AG08395 (cell line): ENCODE results near the gene C1QL4.
"Not testable (repeated sequence)": the region's sequence is repeated elsewhere in the genome, so short reads cannot be mapped to it uniquely, and the experiment has no call there.

Source experiments
- DNase-seq: peaks from one replicate; pipeline ENCODE4 v3.0.0; 2012; ENCODE audit warnings: mixed read lengths, low spot score

C1QL4 gene

DNA sequence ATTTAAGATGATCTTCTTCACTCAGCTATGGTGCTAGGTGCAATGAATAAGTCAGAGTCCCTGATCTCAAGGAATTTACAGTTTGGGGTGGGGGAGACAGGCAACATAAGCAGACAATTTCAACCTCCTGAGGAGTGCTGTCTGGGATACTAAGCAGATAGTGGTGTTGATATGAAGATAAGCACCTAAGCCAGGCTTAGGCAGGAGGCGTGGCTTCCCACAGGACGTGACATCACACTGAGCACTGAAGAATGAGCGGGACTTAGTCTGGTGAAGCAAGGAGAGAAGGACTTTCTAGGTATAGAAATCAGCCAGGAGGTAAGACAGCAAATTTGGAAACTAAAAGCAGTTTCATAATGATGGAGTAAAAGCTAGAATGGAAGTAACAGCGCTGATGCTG lies 35.2 kb downstream of the C1QL4 start:
- no peak for DNase-seq

DNA sequence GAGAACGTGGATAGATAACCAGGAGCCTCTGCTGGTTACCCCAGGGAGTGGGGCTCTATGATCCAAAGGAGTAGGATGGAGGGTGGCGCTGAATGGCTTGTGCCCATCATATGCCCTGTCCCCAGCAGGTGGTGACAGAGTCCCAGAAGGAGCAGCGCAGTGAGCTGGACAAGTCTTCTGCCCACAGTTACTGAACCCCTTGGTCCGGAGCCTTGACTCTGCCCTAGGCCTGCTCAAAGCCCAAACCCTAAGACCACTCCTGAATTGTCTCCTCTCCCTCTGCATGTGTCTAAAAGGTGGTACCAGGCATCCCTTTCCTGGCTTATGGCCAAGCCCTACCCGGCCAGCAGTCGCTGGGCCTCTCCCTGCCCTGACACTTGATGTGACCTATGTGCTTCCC lies 38.8 kb downstream of the C1QL4 start:
- DNase-seq, result no peak

DNA sequence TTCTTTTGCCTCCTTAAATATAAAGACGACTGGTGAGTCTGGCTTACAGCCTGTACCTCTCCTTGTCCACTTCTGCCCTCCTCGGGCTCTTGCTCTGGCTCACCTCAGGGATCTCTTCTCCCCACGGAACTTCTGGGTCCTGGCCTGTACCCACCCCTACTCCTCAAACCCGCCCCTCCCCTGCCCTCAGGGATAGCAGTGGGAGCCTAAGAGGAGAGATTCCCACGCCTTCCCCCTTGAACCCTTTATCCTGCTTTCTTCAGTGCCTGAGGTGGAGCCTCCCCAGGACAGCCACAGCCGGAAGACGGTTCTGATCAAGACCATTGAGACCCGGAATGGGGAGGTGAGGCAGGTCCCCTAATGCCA lies 39.3 kb downstream of the C1QL4 start:
- no peak for DNase-seq

DNA sequence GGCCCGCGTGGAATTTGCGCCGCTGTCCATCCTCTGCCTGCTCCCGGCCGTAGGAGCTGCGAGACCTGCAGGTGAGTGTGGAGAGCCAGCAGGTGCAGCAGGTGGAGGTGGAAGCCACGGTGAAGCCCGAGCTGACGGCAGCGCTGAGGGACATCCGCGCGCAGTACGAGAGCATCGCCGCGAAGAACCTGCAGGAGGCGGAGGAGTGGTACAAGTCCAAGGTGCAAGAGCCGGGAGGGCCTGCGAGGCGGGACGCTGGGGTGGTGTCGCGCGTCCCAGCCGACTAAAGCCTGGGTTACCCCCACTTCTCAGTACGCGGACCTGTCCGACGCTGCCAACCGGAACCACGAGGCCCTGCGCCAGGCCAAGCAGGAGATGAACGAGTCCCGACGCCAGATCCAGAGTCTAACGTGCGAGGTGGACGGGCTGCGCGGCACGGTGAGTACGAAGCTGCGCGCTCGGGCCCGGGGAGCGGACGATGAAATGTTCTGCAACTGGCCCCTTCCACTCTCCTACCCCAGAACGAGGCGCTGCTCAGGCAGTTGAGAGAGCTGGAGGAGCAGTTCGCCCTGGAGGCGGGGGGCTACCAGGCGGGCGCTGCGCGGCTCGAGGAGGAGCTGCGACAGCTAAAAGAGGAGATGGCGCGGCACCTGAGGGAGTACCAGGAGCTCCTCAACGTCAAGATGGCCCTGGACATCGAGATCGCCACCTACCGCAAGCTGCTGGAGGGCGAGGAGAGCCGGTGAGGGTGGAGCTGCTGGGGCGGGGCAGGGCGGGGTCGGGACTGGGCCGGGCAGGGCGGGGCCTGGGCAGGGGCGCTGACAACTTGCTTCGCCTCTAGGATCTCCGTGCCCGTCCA lies 39.9 kb downstream of the C1QL4 start:
- DNase-seq, result no peak

DNA sequence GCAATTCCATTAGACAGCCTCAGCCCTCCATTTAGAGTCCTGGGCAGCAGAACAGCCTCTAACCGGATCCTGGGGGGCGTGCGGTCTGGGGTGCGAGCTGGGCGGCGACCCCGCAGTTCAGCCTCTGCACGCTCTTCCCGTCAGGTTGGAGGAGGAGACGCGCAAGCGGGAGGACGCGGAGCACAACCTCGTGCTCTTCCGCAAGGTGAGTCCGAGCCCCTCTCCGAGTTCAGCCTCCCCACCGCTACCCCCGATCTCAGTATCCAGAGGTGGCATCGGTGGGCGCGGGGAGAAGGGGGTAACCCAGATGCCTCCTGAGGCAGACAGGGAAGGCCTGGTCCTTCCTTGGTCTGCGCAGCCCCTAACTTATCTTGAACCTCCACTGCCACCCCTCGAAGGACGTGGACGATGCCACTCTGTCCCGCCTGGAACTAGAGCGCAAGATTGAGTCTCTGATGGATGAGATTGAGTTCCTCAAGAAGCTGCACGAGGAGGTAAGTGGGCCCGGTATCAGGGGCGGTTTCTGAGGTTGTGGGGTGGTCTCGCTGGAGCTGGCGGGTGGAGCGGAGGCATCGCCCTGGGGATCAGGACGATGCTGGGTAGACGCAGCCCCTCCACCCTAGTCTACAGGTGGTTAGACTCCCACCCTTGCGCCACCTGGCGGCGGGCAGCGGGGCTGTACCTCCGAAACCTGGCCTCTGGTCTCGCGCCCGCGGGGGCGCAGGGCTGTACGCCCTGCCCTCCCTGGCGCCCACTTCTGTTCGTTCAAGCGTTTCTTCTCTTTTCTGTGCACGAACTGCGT lies 40.8 kb downstream of the C1QL4 start:
- peak; percentile 48 for DNase-seq

DNA sequence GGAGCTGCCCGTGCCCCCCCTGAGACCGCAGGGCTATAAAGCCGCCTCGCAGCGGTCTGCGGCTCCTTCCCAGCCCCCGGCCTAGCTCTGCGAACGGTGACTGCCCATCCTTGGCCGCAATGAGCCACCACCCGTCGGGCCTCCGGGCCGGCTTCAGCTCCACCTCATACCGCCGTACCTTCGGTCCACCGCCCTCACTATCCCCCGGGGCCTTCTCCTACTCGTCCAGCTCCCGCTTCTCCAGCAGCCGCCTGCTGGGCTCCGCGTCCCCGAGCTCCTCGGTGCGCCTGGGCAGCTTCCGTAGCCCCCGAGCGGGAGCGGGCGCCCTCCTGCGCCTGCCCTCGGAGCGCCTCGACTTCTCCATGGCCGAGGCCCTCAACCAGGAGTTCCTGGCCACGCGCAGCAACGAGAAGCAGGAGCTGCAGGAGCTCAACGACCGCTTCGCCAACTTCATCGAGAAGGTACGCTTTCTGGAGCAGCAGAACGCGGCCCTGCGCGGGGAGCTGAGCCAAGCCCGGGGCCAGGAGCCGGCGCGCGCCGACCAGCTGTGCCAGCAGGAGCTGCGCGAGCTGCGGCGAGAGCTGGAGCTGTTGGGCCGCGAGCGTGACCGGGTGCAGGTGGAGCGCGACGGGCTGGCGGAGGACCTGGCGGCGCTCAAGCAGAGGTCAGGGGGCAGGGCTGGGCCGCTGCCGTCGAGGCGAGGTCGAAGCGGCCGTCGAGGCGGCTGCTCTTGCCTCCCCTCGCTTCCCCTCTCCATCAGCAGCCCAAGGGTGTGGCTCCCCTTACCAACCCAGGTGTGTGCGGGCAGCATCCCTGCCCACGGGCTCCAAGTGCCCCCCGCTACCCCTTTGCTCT lies 41.7 kb downstream of the C1QL4 start, which contains the start of gene PRPH:
Gene PRPH (plus strand): TSS at position 66 of the 855 bp plus-strand sequence. CDS start 54 bp downstream, at position 120.
- no peak for DNase-seq

DNA sequence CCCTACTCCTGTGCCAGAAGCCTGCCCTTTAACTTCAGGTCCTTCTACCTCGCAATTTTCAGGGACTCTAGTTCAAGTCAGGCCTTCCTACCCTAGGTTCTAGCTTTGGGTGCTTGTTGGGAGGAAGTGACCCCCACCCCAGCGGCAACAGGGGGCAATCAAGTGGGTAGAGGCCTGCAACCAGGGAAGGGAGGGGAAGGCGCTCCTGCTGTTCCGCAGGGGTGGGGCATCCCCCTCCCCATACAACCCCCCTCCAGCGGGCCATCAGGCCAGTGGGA lies 42.2 kb downstream of the C1QL4 start:
- no peak for DNase-seq

DNA sequence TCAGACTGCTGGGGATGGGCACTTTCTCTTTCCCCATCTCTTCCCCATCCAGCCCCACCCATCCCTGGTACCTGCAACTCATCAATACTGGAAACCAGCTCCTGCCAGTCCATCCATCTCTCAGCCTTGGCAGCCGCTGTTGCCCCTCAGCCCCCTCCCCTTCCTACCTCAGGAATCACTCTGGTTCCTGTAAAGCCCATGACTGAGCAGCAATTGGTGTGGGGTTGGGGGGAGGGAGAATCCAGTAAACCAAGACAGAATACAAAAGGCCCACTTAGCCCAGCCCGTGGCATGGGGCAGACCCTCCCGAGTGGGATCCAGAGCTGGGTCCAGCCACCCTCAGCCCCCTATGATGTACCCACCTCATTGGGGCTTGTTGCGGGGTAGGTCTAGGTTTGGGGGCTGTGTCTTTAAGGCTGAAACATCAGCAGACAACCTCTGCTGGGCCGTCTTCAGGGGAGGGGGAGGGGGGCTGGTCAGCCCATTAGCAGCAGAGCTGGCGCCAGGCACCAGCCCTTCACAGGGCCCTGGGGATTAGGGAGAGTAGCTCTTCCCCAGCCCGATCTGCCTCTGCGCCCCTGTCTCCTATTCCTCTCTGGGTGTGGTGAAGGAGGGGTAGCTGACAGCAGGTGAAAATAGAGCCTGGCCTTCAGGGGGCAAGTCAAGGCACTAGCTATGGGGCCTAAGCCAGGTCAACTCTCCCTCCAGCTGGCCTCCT lies 42.7 kb downstream of the C1QL4 start:
- DNase-seq, result no peak

DNA sequence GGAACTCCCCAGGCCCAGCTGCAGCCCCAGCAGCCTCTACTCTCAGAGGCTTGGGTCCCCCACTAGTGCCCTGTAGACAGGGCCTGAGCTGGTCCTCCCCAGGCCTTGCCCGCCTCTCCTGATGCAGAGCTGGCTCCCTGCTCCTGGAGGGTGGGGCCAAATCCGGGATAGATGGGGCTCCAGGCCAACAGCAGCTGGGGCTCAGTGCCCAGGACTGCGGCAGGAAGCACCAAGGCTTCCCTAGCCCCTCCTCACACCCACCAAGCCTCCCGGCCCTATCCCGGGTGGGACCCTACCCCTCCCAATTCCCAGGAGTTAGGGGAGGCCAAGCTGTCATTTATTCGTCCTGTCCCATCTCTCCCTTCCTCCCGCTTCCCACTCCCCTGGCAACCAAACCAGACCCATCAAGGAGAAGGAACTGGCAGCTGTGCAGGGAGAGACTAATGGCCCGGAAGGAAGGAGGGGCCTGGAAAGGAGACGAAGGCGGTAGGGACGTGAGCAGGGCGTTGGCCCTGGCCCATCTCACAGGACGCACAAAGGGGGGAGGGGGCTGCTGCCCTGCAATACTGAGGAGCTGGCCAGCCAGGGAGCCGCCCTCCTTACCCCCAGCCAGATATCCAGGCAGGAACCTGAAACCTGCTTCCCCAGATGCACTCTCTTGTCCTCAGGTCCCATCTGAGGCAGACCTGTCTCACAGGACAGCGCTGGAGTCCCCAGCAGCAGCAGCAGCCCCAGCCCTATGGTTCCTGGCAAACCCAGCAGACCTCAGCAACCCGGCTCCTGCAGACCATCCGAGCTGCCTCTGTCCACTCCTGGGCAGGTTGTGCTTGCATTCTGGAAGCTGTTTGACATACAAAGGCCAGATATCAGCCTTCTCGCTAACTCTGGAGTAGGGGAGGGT lies 43.7 kb downstream of the C1QL4 start:
- DNase-seq, result no peak

DNA sequence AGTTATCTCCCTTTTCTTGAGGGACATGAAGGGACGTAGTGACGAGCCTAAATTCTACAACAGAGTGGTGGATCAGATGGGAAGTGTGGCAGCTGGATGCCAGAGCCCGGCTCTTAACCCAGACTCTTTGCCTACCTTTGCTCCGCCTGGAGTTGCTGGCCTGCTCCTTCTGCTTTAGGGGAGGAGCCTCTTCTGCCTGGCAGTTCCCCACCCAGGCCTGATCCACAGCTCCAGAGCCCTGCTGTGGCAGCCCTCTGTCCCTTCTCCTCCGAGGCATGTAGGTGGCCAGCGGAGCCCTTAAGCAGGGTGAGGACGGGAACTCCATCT lies 44.3 kb downstream of the C1QL4 start:
- DNase-seq, result no peak

DNA sequence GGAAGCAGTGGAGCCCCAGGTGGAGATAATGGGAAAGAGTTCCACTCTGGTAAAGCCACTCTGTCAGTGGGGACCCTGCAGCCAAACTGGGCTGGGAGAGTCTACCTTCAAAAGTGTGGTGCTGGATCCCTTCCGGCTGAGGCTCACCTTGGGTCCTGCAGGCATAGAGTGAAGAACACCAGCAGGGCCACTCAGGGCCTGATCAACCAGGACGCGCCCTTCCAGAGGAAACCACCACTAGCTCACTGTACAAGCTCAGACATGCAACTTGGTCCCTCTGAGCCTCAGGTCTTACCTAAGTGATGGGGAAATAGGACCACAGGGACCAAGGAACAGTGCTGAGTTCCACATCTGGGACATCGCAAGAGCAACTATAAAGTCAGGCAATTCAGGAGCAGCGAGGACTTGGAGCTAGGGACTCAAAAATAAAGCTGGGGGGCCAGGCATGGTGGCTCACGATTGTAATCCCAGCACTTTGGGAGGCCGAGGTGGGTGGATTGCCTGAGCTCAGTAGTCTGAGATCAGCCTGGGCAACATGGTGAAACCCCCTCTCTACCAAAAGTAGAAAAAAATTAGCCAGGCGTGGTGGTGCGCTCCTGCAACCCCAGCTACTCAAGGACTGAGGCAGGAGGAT lies 47.9 kb downstream of the C1QL4 start:
- DNase-seq, result no peak

DNA sequence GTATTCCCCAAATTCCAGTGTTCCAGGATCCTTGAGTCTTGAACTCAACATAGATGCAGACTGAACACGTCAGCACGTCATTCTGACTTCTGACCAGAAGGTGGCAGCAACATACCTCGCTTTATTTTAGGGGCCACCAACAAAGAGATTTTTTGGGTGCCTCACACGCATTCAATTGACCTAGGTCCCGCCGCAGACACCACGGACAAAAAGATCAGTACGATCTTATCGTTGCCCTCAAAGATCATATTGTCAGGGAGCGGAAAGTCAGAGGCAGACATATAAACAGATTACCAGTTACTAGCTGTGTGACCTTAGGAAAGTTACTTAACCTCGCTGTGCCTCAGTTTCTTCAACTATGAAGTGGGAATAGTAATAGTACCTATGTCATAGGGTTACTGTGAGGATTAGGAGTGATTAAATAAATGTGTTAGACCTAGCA lies 48.6 kb downstream of the C1QL4 start:
- peak; percentile 78 for DNase-seq

DNA sequence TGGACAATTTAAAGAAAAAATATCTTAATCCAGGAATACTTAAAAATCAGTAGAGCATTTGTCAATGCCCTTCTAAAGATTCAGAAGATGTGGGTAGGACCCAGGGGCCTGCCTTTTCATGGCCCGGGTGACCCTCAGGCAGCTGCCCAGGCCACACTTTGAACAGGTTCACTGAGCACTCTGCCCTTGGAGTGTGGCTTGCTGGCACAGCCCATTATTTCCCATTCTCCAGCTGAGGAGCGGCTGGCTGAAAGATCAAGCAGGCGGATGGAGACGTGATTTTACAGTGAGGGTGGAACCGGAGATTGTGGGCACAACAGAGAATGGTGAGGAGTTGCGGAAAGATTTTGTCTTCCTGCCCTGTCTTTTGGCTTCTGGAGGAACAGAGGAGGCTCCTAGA lies 49.1 kb downstream of the C1QL4 start:
- DNase-seq, result no peak

DNA sequence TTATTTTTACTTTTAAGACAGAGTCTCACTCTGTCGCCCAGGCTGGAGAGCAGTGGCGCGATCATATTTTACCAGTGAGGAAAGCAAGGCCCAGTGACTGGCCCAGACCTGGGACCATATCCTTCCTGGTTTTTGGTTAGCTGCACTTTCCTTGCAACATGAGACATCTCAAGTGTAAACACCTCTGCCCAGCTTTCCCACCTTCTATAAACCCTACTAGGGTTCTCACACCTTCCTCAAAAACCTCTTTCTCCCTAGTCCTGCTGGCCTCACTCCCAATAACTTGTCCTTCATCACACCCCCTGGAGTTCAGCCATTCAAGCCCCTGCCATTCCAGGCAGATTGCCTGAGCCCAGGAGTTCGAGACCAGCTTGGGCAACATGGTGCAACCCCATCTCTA lies 52.3 kb downstream of the C1QL4 start:
- DNase-seq, result no peak

DNA sequence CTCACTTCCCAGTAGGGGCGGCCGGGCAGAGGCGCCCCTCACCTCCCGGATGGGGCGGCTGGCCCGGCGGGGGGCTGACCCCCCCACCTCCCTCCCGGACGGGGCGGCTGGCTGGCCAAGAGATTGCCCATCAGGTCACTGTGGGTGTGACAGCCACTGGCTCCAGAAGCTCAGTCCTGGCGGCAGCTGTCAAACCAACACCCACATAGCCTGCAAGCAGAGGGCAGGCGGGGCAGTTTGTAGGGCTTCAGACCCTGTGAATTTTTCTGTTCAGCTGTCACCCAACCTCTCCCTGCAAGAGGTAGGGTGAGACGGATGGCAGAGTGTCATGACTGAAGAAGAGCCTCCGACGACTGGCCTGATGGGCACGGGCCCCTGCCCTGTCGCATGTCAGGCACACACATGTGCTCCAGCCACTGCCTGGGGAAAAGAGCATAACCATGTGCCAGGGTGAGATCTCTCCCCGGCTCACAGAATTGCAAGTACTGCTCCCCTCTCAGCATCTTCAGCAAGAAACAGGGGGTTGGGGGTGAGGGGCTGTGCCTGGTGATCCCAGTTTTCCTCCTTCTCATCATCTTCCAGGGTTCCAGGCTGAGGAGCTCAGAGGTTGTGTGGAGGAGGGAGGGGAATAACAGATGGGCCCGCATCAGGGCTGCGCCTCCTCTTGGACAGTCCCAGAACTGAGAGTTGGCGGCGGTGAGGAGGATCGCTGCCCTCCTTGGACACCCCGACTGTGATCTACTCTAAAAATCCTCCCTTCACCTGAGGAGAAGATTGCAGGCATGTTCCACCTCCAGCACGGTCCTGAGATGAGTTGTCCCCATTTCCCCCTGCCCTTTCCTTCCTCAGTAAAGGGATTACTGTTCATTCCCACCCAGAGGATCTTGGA lies 53.2 kb downstream of the C1QL4 start:
- no peak for DNase-seq

DNA sequence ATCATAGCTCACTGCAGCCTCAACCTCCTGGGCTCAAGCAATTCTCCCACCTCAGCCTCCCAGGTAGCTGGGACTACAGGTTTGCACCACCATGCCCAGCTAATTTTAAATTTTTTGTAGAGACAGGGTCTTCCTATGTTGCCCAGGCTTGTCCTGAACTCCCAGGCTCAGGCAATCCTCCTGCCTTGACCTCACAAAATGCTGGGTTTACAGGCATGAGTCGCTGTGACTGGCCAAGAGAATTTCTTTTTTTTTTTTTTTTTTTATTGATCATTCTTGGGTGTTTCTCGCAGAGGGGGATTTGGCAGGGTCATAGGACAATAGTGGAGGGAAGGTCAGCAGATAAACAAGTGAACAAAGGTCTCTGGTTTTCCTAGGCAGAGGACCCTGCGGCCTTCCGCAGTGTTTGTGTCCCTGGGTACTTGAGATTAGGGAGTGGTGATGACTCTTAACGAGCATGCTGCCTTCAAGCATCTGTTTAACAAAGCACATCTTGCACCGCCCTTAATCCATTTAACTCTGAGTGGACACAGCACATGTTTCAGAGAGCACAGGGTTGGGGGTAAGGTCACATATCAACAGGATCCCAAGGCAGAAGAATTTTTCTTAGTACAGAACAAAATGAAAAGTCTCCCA lies 54.1 kb downstream of the C1QL4 start:
- DNase-seq, result not testable (repeated sequence)
